GM12801 (cell line): Measurements from ENCODE around the gene LILRA1.

Experiments
- TF ChIP-seq, protein P1 (sequence below): IDR thresholded peaks from one replicate; pipeline ENCODE4 v1.5.1; 2011; ENCODE audit warnings: control low read depth; ENCODE audit not compliant: insufficient read length; ENCODE audit errors: extremely low read depth

The LILRA1 gene

DNA sequence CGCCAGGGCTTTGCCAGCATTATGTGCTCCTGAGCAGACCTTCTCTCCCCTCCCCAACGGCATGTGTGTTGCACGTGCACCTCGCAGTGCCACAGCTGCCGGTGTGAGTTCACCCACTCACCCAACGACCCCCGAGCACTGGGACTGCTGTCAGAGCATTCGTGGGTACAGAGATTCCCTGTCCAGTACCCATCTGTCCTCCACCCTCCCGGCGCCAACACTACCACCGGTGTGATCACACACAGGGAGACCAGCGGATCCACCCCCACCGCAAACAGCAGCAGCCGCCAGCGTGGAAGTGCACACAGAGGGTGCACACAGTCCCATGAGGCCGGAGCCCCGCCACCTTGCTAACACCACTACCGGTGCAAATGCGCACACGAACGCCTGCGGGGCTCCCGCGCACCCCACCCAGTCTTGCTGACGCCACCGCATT is 15.9 kb downstream of the LILRA1 start:
- TF ChIP-seq, protein P1, sequence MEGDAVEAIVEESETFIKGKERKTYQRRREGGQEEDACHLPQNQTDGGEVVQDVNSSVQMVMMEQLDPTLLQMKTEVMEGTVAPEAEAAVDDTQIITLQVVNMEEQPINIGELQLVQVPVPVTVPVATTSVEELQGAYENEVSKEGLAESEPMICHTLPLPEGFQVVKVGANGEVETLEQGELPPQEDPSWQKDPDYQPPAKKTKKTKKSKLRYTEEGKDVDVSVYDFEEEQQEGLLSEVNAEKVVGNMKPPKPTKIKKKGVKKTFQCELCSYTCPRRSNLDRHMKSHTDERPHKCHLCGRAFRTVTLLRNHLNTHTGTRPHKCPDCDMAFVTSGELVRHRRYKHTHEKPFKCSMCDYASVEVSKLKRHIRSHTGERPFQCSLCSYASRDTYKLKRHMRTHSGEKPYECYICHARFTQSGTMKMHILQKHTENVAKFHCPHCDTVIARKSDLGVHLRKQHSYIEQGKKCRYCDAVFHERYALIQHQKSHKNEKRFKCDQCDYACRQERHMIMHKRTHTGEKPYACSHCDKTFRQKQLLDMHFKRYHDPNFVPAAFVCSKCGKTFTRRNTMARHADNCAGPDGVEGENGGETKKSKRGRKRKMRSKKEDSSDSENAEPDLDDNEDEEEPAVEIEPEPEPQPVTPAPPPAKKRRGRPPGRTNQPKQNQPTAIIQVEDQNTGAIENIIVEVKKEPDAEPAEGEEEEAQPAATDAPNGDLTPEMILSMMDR, result no peak

DNA sequence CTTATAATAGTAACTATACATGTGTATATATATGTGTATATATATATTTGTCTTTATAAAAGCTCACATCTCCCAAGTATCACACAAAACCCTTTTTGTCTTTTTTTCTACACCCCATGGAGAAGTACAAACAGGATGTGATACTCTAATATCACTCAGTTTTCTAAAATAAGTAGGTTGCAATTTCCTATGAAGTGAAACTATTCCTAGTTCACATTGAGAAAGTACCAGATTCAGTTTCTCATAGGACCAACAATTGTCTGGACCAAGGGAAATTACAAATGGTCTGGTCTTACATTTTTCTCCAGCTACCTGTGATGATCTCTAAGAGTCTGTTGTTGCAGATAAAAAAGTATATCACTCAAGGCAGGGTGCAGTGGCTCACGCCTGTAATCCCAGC is 19.0 kb downstream of the LILRA1 start:
- TF ChIP-seq, protein P1, result no peak

DNA sequence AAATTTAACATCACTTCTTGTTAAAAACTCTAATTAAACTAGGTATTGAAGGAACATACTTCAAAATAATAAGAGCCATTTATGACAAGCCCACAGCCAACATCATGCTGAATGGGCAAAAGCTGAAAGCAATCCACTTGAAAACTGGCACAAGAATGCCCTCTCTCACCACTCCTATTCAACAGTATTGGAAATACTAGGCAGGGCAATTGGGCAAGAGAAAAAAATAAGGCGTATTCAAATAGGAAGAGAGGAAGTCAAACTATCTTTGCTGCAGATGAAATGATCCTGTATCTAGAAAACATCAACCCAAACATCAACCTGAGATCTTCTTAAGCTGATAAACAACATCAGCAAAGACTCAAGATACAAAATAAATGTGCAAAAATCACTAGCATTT is 21.3 kb downstream of the LILRA1 start:
- TF ChIP-seq, protein P1, result no peak

DNA sequence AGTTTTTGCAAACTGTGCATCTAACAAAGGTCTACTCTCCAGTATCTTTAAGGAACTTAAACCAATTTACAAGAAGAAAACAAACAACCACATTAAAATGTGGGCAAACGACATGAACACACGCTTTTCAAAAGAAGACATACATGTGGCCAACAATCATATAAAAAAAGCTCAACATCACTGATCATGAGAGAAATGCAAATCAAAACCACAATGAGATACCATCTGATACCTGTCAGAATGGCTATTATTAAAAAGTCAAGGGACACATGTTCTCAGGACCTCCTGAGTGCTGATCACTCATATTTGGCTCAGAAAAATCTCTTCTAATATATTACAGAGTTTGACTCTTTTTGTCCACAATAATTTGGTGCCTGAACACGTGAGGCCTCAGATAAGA is 22.6 kb downstream of the LILRA1 start:
- TF ChIP-seq, protein P1, result no peak

DNA sequence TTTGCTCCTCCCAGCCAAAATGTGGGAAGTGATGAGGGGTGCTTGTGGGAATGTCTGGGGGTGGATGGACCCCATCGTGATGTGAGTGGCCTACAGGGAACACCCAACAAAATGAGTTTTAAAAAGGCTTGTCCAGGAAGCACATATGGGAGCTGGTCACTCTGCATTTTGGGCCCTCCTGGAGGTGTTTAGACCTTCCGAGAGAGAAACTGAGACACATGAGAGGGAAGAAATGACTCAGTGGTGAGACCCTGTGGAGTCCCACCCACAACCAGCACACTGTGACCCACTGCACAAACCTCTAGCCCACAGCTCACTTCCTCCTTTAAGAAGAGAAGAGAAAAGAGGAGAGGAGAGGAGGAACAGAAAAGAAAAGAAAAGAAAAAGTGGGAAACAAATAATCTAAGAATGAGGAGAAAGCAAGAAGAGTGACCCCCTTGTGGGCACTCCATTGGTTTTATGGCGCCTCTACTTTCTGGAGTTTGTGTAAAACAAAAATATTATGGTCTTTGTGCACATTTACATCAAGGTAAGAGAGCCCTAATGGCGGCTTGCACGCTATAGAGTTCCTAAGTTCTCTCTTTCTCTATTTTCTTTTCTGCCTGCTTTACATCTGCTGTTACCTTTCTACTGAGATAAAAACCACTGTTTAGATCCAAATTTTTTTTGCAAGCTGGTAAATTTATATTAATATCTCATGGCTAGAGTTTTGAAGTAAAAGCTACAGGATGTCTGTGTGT is 23.6 kb downstream of the LILRA1 start:
- TF ChIP-seq, protein P1, result no peak

DNA sequence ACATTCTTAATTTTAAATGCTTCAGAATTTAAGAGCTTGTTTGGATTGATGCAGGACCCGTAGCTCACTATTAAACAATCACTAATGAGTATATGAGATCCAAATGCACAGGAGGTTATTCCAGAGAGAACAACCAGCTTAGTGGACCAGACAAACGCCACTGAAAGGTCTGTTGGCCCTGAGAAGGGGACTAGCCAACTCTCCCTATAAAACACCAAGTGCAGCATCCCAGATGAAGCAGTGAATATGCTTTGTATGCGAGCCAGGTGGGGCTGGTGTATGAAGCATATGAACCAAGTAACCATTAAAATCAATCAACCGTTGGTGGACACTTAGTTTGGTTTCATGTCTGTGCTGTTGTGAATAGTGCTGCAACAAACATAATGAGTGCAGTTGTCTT is 27.0 kb downstream of the LILRA1 start:
- TF ChIP-seq, protein P1, result no peak

DNA sequence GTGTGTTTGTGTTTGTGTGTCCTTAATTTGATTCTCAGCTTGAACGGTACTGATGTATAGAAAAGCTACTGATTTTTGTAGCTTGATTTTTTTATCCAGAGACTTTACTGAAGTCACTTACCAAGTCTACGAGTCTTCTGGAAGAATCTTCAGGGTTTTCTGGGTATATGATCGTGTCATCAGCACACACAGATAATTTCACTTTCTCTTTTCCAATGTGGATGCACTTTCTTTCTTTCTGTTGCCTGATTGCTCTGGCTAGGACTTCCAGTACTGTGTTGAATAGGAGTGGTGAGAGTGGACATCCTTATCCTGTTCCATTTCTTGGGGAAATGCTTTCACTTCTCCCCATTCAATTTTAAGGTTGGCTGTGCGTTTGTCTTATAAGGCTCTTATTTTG is 29.0 kb downstream of the LILRA1 start:
- TF ChIP-seq, protein P1, result no peak

DNA sequence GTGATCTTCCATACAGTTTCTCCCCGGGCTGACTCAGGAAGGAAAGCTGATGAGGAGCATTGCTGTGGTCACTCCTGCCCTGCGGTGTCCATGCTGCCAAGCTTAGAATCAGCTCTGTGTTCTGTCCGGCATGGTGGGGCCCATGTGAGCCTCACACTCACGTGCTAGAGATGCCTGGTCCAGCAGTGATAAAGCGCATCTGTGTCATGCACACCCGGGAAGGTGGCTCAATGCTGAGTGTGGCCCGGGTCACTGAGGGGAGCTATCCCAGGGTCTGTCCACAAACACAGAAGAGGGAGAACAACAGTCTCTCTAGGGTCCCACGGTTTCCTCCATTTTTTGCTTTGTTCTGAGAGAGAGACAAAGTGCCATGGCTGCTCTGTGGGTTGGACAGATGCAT is 33.3 kb downstream of the LILRA1 start:
- TF ChIP-seq, protein P1, result no peak
